ENCODE measurements around the gene CBY3. TPM values are rescaled to one million over a fixed set of nuclear protein-coding genes. Genes with fewer than 3 reads are reported as not detected.
A peak's percentile ranks its signal among the peaks of the same experiment; 100 is the strongest.
"Not testable (repeated sequence)": the region's sequence is repeated elsewhere in the genome, so short reads cannot be mapped to it uniquely, and the experiment has no call there.

CBY3 gene
- total RNA-seq, 1 donor: not detected

GRCh38 chr5:179668391-179668790 is 12.4 kb downstream of the CBY3 start:
- no peak overlapping the region for H3K4me3 ChIP-seq (ENCODE audit: low read depth, low read length)
- peak; percentile 97 for TF ChIP-seq CTCF (IDR thresholded peaks at IDR 0.05; ENCODE audit: insufficient read depth, low read depth, low read length)
- peak; percentile 64 for DNase-seq (ENCODE audit: low read depth)

- not testable (repeated sequence) for H3K4me3 ChIP-seq (ENCODE audit: low read depth, low read length); DNase-seq (ENCODE audit: low read depth)
These were observed 19.2 kb downstream of the CBY3 start for GRCh38 chr5:179661647-179662046.

- DNase-seq (ENCODE audit: low read depth): peak; percentile 76
These were observed 22.5 kb downstream of the CBY3 start for GRCh38 chr5:179658179-179658856.

GRCh38 chr5:179657302-179658178 is 23.3 kb downstream of the CBY3 start:
- DNase-seq (ENCODE audit: low read depth); H3K4me3 ChIP-seq (ENCODE audit: low read depth, low read length): not testable (repeated sequence)

More at GRCh38 chr5:179658179-179658856, 22.5 kb downstream of the CBY3 start:
- H3K4me3 ChIP-seq (ENCODE audit: low read depth, low read length): peak overlapping the region; percentile 71

GRCh38 chr5:179653135-179653534 is 27.7 kb downstream of the CBY3 start:
- not testable (repeated sequence) for DNase-seq (ENCODE audit: low read depth); H3K4me3 ChIP-seq (ENCODE audit: low read depth, low read length)

GRCh38 chr5:179650245-179650644 is 30.6 kb downstream of the CBY3 start:
- H3K4me3 ChIP-seq (ENCODE audit: low read depth, low read length); DNase-seq (ENCODE audit: low read depth): not testable (repeated sequence)

GRCh38 chr5:179649166-179649703 is 31.6 kb downstream of the CBY3 start:
- not testable (repeated sequence) for DNase-seq (ENCODE audit: low read depth); H3K4me3 ChIP-seq (ENCODE audit: low read depth, low read length)

GRCh38 chr5:179648410-179648809 is 32.4 kb downstream of the CBY3 start:
- no peak for DNase-seq (ENCODE audit: low read depth)

GRCh38 chr5:179644766-179645165 is 36.1 kb downstream of the CBY3 start:
- H3K4me3 ChIP-seq (ENCODE audit: low read depth, low read length); DNase-seq (ENCODE audit: low read depth): not testable (repeated sequence)

More at GRCh38 chr5:179648410-179648809, 32.4 kb downstream of the CBY3 start:
- no peak for TF ChIP-seq CTCF (IDR thresholded peaks at IDR 0.05; ENCODE audit: insufficient read depth, low read depth, low read length)
- no peak overlapping the region for H3K4me3 ChIP-seq (ENCODE audit: low read depth, low read length)

GRCh38 chr5:179643141-179643920 is 37.5 kb downstream of the CBY3 start:
- DNase-seq (ENCODE audit: low read depth); H3K4me3 ChIP-seq (ENCODE audit: low read depth, low read length): not testable (repeated sequence)

GRCh38 chr5:179642626-179643025 is 38.2 kb downstream of the CBY3 start:
- H3K4me3 ChIP-seq (ENCODE audit: low read depth, low read length); DNase-seq (ENCODE audit: low read depth): not testable (repeated sequence)

- DNase-seq (ENCODE audit: low read depth); H3K4me3 ChIP-seq (ENCODE audit: low read depth, low read length): not testable (repeated sequence)
These were observed 39.1 kb downstream of the CBY3 start for GRCh38 chr5:179641745-179642144.

- H3K4me3 ChIP-seq (ENCODE audit: low read depth, low read length): not testable (repeated sequence)
These were observed 41.5 kb downstream of the CBY3 start for GRCh38 chr5:179639296-179639695.

GRCh38 chr5:179634370-179635172 is 46.3 kb downstream of the CBY3 start:
- not testable (repeated sequence) for DNase-seq (ENCODE audit: low read depth); H3K4me3 ChIP-seq (ENCODE audit: low read depth, low read length)

More at GRCh38 chr5:179639296-179639695, 41.5 kb downstream of the CBY3 start:
- not testable (repeated sequence) for DNase-seq (ENCODE audit: low read depth)
